Breast epithelium (tissue), 4 donors: ENCODE data around the gene STX2. TPM values are rescaled to one million over a fixed set of nuclear protein-coding genes. Genes with fewer than 3 reads are reported as not detected.

Experiments used
- DNase-seq, 2 donors: peaks; one replicate each; pipeline ENCODE4 v3.0.0-alpha.2; 2019; ENCODE audit warnings: low spot score in 2 of 2
- H3K27ac ChIP-seq, 2 donors: fragments of 200-600 bp; sonication (generic) in 1 of 2; one replicate each; pipeline ENCODE4 v1.5.1; 2016 to 2019; ENCODE audit warnings: mild to moderate bottlenecking in 1 of 2
- H3K27me3 ChIP-seq, 2 donors: fragments of 200-600 bp; sonication (generic) in 1 of 2; one replicate each; pipeline versions ENCODE4 v1.5.1 to v1.6.0; 2017 to 2019; ENCODE audit warnings: control low read depth in 1 of 2, mild to moderate bottlenecking in 1 of 2
- H3K36me3 ChIP-seq: fragments of 200-600 bp; one replicate; pipeline ENCODE4 v1.5.1; 2019
- H3K4me1 ChIP-seq, 2 donors: fragments of 200-600 bp; sonication (generic); one replicate each; pipeline ENCODE4 v1.5.1; 2016 to 2019; ENCODE audit warnings: control low read depth in 1 of 2
- H3K4me3 ChIP-seq, 3 donors: fragments of 200-600 bp; sonication (generic); 1 replicate in 2 of 3; 2 replicates in 1 of 3; pipeline ENCODE4 v1.5.1; 2016 to 2019; ENCODE audit warnings: mild to moderate bottlenecking in 3 of 3, moderate library complexity in 2 of 3
- H3K9me3 ChIP-seq, 2 donors: fragments of 200-600 bp; sonication (generic) in 1 of 2; one replicate each; pipeline ENCODE4 v1.5.1; 2016 to 2019; ENCODE audit warnings: control low read depth in 1 of 2
- CTCF ChIP-seq, 3 donors: fragments of 450-650 bp; IDR thresholded peaks; one replicate each; pipeline ENCODE4 v1.5.1; 2016 to 2017; ENCODE audit warnings: antibody characterized with exemption in 3 of 3, mild to moderate bottlenecking in 3 of 3, moderate library complexity in 3 of 3
- POLR2A ChIP-seq: fragments of 450-650 bp; IDR thresholded peaks from one replicate; pipeline ENCODE4 v1.6.1; 2016; ENCODE audit warnings: antibody characterized with exemption, mild to moderate bottlenecking, moderate library complexity
- POLR2AphosphoS5 ChIP-seq, 3 donors: sonication (generic); formaldehyde crosslinking; IDR thresholded peaks; one replicate each; pipeline ENCODE4 v1.6.1; 2017; ENCODE audit warnings: antibody characterized with exemption in 3 of 3
- intact Hi-C: fragments of 100-400 bp; cut with DNase I; formaldehyde crosslinking; loops from one replicate; pipeline ENCODE4 v1.15.1; 2023; ENCODE audit warnings: low total_unique reads
- total RNA-seq, 3 donors: library from RNA; depleted of rRNA; stranded (reverse); fragments of >200 nt; gene quantifications; one replicate each; pipeline ENCODE4 v1.1.0, GENCODE V29; 2016

STX2 gene
- total RNA-seq, 3 donors from 2014 or later: 11.6 to 23.2 (median 15.4) TPM

GRCh38 chr12:130780880-130781575, 58.0 kb downstream of the STX2 start:
- peaks cover 9 to 10% of the 10 kb centered on the region in 2 donors for H3K9me3 ChIP-seq
- no peaks in the 10 kb centered on the region for H3K27me3 ChIP-seq
- no peaks in the 10 kb centered on the region for H3K36me3 ChIP-seq
- no peak overlapping the region for H3K4me3 ChIP-seq
- TF ChIP-seq POLR2AphosphoS5 (IDR thresholded peaks at IDR 0.05) (no peak), CTCF (IDR thresholded peaks at IDR 0.05) (no peak)
- H3K27ac ChIP-seq: no peak overlapping the region
- peaks cover 0 to 6% of the 10 kb centered on the region in 2 donors for H3K4me1 ChIP-seq
- no peak for DNase-seq
- intact Hi-C loops: no loop called here

GRCh38 chr12:130780325-130780724, 58.7 kb downstream of the STX2 start:
- TF ChIP-seq POLR2AphosphoS5 (IDR thresholded peaks at IDR 0.05) (no peak), CTCF (IDR thresholded peaks at IDR 0.05) (no peak), POLR2A (no peak)
- H3K4me3 ChIP-seq: no peak overlapping the region
- H3K9me3 ChIP-seq: peaks cover 5 to 7% of the 10 kb centered on the region in 2 donors
- peaks cover 0 to 7% of the 10 kb centered on the region in 2 donors for H3K4me1 ChIP-seq
- H3K36me3 ChIP-seq: no peaks in the 10 kb centered on the region
- no peak overlapping the region for H3K27ac ChIP-seq
- no peaks in the 10 kb centered on the region for H3K27me3 ChIP-seq
- intact Hi-C loops: no loop called here
- no peak for DNase-seq

GRCh38 chr12:130778776-130779175, 60.3 kb downstream of the STX2 start:
- Histone ChIP-seq H3K9me3 (no peaks in the 10 kb centered on the region), H3K4me3 (no peak overlapping the region), H3K4me1 (peaks cover 0 to 7% of the 10 kb centered on the region in 2 donors), H3K36me3 (no peaks in the 10 kb centered on the region), H3K27ac (no peak overlapping the region), H3K27me3 (no peaks in the 10 kb centered on the region)
- intact Hi-C loops: no loop called here
- TF ChIP-seq CTCF (IDR thresholded peaks at IDR 0.05): no peak
- no peak for TF ChIP-seq POLR2AphosphoS5 (IDR thresholded peaks at IDR 0.05)
- TF ChIP-seq POLR2A: no peak
- no peak for DNase-seq

GRCh38 chr12:130776857-130777339, 62.2 kb downstream of the STX2 start:
- Histone ChIP-seq H3K4me3 (peak overlapping the region; percentile 22 to 51 (median 30)), H3K27ac (no peak overlapping the region), H3K4me1 (peaks cover 0 to 7% of the 10 kb centered on the region in 2 donors), H3K36me3 (no peaks in the 10 kb centered on the region), H3K27me3 (no peaks in the 10 kb centered on the region), H3K9me3 (no peaks in the 10 kb centered on the region)
- intact Hi-C loops: no loop called here
- no peak for DNase-seq
- TF ChIP-seq POLR2AphosphoS5 (IDR thresholded peaks at IDR 0.05) (no peak), CTCF (IDR thresholded peaks at IDR 0.05) (no peak), POLR2A (no peak)

GRCh38 chr12:130775953-130776856, 62.8 kb downstream of the STX2 start:
- Histone ChIP-seq H3K27me3 (no peaks in the 10 kb centered on the region), H3K36me3 (no peaks in the 10 kb centered on the region), H3K9me3 (no peaks in the 10 kb centered on the region), H3K4me3 (peak overlapping the region; percentile 22 to 51 (median 30)), H3K4me1 (peaks cover 0 to 7% of the 10 kb centered on the region in 2 donors), H3K27ac (no peak overlapping the region)
- no peak for TF ChIP-seq POLR2A
- intact Hi-C loops: no loop called here
- DNase-seq: peak in 1 of 2 donors; percentile 20
